ENCODE measurements around the gene IMPACT.

Gene IMPACT

GRCh38 chr18:24470022-24470618, 43.6 kb downstream of the IMPACT start:
- TF ChIP-seq CTCF (IDR thresholded peaks at IDR 0.05; ENCODE audit: low read depth, low read length): no peak
- no peak for DNase-seq (ENCODE audit: low read depth in 2 of 2)
- no peak overlapping the region for H3K4me3 ChIP-seq (replicated peaks in 1 of 2; ENCODE audit: low read depth in 2 of 2, low read length in 2 of 2)

DNA sequence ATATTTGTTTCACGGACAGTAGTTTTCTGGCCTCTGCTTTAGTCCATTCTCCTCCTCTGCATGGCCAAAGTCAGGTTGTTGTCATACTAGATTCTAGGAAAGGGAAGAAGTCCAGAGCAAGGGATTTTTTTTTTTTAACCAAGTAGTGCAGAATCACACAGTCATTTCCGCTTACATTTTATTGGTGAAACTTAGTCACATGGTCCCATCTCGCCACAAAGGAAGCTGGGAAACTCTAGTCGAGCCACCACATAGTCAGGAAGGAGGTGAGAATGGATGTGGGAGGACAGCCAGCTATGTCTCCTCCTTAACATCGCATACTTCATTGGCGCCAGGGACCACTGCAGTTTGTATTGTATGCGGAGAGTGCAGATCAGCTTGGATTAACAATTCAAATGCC, 44.3 kb downstream of the IMPACT start:
- no peak for TF ChIP-seq CTCF (IDR thresholded peaks at IDR 0.05; ENCODE audit: low read depth, low read length)

DNA sequence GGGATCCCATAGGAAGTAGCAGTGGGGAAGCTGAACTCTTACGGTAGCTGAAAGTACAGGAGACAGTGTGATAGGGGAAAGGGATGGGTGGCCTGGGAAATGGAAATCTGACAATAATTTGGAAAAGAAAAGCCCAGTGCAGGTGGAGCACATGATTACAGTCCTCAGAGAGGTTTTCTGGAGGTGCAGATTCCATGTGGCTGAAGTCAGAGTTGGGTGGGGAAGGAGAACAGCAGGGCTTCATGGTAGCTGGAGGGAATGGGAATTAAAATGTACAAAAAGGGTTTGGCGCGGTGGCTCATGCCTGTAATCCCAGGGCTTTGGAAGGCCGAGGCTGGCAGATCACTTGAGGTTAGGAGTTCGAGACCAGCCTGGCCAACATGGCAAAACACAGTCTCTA, 46.1 kb downstream of the IMPACT start:
- TF ChIP-seq CTCF (IDR thresholded peaks at IDR 0.05; ENCODE audit: low read depth, low read length): no peak
- no peak for DNase-seq (ENCODE audit: low read depth in 2 of 2)
- H3K4me3 ChIP-seq (replicated peaks in 1 of 2; ENCODE audit: low read depth in 2 of 2, low read length in 2 of 2): no peak overlapping the region

More for the DNA sequence above, 44.3 kb downstream of the IMPACT start:
- no peak overlapping the region for H3K4me3 ChIP-seq (replicated peaks in 1 of 2; ENCODE audit: low read depth in 2 of 2, low read length in 2 of 2)
- DNase-seq (ENCODE audit: low read depth in 2 of 2): no peak

GRCh38 chr18:24474406-24474805, 47.9 kb downstream of the IMPACT start:
- no peak for TF ChIP-seq CTCF (IDR thresholded peaks at IDR 0.05; ENCODE audit: low read depth, low read length)
- no peak overlapping the region for H3K4me3 ChIP-seq (replicated peaks in 1 of 2; ENCODE audit: low read depth in 2 of 2, low read length in 2 of 2)
- no peak for DNase-seq (ENCODE audit: low read depth in 2 of 2)

GRCh38 chr18:24475926-24476589, 49.6 kb downstream of the IMPACT start:
- no peak overlapping the region for H3K4me3 ChIP-seq (replicated peaks in 1 of 2; ENCODE audit: low read depth in 2 of 2, low read length in 2 of 2)
- no peak for DNase-seq (ENCODE audit: low read depth in 2 of 2)
- TF ChIP-seq CTCF (IDR thresholded peaks at IDR 0.05; ENCODE audit: low read depth, low read length): no peak

- TF ChIP-seq CTCF (IDR thresholded peaks at IDR 0.05; ENCODE audit: low read depth, low read length): no peak
- no peak for DNase-seq (ENCODE audit: low read depth in 2 of 2)
- H3K4me3 ChIP-seq (replicated peaks in 1 of 2; ENCODE audit: low read depth in 2 of 2, low read length in 2 of 2): no peak overlapping the region
Observed at GRCh38 chr18:24479371-24479770, 52.9 kb downstream of the IMPACT start.

Measured in cardiac fibroblast (primary cell).